Lower leg skin (tissue), 4 donors: ENCODE measurements around the gene EPHA6. TPM values are rescaled to one million over a fixed set of nuclear protein-coding genes. Genes with fewer than 3 reads are reported as not detected.

Experiments used
- DNase-seq, 2 donors: peaks; one replicate each; pipeline ENCODE4 v3.0.0-alpha.2; 2019; ENCODE audit warnings: low spot score in 2 of 2
- H3K4me3 ChIP-seq: fragments of 200-600 bp; sonication (generic); 2 replicates; pipeline ENCODE4 v1.5.1; 2017; ENCODE audit warnings: mild to moderate bottlenecking, low read depth; ENCODE audit not compliant: poor library complexity, severe bottlenecking
- POLR2A ChIP-seq, 2 donors: fragments of 450-650 bp; IDR thresholded peaks; one replicate each; pipeline ENCODE4 v1.6.1; 2016 to 2017; ENCODE audit warnings: antibody characterized with exemption in 2 of 2, mild to moderate bottlenecking in 1 of 2, moderate library complexity in 1 of 2
- WGBS, 2 donors: methylation state at CpG; one replicate each; pipeline ENCODE4 v1.1.5; 2018; 5-methylcytosine and 5-hydroxymethylcytosine counted together
- intact Hi-C: fragments of 100-400 bp; cut with DNase I; formaldehyde crosslinking; loops from one replicate; pipeline ENCODE4 v1.15.0; 2023; ENCODE audit warnings: low total_unique reads
- total RNA-seq, 4 donors: library from RNA; depleted of rRNA; stranded (reverse); fragments of >200 nt; gene quantifications; one replicate each; pipeline ENCODE4 v1.1.0, GENCODE V29; 2016
- TF ChIP-seq, protein P1 (sequence below), 3 donors: fragments of 450-650 bp; IDR thresholded peaks; one replicate each; pipeline ENCODE4 v1.5.1; 2016; ENCODE audit warnings: antibody characterized with exemption in 3 of 3, mild to moderate bottlenecking in 3 of 3, moderate library complexity in 2 of 3

The EPHA6 gene
- total RNA-seq, 4 donors from 2014 or later = 0.23 TPM; not detected in 3

DNA sequence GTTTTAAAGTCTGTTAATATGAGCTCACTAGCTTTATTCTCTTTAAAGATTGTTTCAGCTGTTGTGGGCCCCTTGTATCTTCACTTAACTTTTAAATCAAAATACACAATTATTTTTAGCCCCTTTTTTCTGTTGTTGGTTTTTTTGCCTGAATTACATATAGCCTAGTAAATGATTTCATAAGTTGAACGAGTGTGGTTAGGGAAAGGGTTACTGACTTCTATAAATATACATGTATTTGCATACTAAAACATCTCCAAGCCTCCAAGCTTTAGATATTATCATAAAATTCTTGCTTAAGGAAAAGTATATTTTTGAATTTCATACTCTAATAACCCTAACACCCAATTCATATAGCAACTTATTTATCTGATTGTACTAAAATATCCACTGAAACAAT is 877.0 kb downstream of the EPHA6 start:
- no peak overlapping the region for H3K4me3 ChIP-seq
- TF ChIP-seq POLR2A (IDR thresholded peaks at IDR 0.05) = no peak
- TF ChIP-seq, protein P1, sequence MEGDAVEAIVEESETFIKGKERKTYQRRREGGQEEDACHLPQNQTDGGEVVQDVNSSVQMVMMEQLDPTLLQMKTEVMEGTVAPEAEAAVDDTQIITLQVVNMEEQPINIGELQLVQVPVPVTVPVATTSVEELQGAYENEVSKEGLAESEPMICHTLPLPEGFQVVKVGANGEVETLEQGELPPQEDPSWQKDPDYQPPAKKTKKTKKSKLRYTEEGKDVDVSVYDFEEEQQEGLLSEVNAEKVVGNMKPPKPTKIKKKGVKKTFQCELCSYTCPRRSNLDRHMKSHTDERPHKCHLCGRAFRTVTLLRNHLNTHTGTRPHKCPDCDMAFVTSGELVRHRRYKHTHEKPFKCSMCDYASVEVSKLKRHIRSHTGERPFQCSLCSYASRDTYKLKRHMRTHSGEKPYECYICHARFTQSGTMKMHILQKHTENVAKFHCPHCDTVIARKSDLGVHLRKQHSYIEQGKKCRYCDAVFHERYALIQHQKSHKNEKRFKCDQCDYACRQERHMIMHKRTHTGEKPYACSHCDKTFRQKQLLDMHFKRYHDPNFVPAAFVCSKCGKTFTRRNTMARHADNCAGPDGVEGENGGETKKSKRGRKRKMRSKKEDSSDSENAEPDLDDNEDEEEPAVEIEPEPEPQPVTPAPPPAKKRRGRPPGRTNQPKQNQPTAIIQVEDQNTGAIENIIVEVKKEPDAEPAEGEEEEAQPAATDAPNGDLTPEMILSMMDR (IDR thresholded peaks at IDR 0.05) = no peak
- DNase-seq = no peak
- 64 to 69% methylated on average over 1 of the region's 1 CpG for WGBS, 2 donors
- intact Hi-C loops = no loop called here

DNA sequence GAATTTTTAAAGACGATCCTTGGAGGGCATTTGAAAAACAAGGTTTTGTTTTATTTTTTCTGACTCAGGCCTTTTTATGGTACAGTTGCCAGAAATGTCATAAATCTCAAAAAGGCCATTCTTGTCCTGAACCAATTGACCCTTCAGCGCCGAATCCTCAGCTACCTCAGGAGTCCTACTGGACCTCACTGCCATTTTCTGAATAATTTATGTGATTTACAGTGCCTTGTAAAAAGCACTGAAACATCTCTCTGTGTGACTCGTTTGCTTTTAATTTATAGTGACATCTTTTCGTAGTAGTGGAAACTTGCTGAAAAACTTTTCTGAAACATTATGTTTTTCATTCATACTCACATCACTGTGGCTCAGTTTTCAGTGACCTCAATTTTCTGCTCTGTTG is 878.0 kb downstream of the EPHA6 start:
- no peak overlapping the region for H3K4me3 ChIP-seq
- 58 to 64% methylated on average over 5 of the region's 5 CpGs for WGBS, 2 donors
- no peak for DNase-seq
- intact Hi-C loops = no loop called here
- no peak for TF ChIP-seq POLR2A (IDR thresholded peaks at IDR 0.05)
- TF ChIP-seq, protein P1 (IDR thresholded peaks at IDR 0.05) = no peak

DNA sequence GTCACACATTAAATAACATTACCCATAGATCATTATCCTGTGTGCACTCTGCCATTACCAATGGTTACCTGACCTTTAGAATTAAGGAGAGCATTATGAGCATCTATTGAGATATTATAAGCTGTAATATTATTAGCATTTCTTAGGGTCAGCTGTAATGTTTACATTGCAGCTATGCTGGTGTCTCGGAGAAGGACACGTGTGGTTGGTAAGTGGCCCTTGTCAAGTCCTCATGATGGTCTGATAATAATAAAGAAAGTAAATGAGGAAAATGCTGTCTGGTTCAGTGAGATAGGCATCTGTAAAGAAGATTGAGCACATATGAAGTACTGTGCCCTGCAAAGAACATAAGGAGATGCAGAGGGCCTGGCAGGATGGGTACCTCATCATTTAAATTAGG is 878.4 kb downstream of the EPHA6 start:
- intact Hi-C loops = no loop called here
- no peak for TF ChIP-seq POLR2A (IDR thresholded peaks at IDR 0.05)
- no peak for DNase-seq
- 90 to 93% methylated on average over 2 of the region's 2 CpGs for WGBS, 2 donors
- no peak overlapping the region for H3K4me3 ChIP-seq

DNA sequence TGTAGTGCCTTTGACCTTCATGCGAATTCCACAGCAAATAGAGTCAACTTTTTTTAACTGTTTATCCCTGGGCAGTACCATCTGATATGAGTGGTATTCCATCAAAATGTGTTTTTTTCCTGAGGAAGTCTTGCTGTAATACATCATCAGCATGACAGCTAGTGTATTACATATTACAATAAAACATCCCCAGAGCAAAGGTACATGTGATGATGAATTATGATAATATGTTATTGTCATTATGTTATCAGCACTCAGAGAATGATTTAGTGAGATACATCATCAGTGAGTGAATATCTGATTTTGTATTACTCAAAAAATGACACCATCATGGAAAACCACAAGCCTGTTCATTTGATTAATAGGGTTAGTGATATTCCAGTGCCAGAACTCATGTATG is 880.5 kb downstream of the EPHA6 start:
- 88 to 89% methylated on average over 1 of the region's 1 CpG for WGBS, 2 donors
- TF ChIP-seq POLR2A (IDR thresholded peaks at IDR 0.05) = no peak
- TF ChIP-seq, protein P1 (IDR thresholded peaks at IDR 0.05) = no peak
- intact Hi-C loops = no loop called here
- no peak for DNase-seq
- H3K4me3 ChIP-seq = no peak overlapping the region

DNA sequence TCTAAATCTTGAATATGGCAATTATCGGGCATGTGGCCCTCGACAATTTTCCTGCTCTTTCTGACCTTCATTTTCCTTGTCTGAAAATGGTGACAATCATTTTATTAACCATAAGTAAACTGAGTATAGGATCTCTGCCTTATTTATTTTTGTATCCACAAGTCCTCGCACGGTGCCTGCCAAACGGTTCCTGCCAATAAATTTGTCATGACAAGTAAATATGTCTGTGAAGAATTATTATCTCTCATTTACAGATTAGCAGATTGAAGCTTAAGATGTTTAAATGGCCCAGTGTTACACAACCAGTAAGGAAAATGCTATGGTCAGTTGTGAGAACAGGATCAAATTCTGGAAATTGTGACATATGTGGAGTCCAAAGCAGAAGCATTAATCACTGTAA is 884.3 kb downstream of the EPHA6 start:
- intact Hi-C loops = no loop called here
- no peak overlapping the region for H3K4me3 ChIP-seq
- TF ChIP-seq POLR2A (IDR thresholded peaks at IDR 0.05) = no peak
- TF ChIP-seq, protein P1 (IDR thresholded peaks at IDR 0.05) = no peak
- DNase-seq = no peak
- 25 to 29% methylated on average over 5 of the region's 5 CpGs for WGBS, 2 donors

DNA sequence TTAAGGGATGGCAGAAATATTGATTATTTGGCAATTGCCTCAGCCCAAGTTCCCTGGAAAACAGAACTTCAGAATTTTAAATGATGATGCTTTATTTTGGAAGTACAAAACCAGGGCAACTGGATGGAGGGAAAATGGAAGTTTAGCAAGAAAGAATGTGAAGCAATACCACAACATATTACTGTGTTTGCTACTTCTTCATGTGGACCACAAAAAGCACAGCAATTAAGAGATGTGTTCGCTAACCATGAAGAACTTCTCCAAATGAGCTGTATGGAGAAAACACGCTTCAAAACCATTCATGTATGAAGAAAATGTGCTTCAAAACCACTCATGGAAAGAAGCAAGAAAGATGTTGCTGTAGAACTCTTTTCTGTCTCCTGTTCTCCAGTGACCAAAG is 885.5 kb downstream of the EPHA6 start:
- DNase-seq = no peak
- TF ChIP-seq, protein P1 (IDR thresholded peaks at IDR 0.05) = no peak
- no peak for TF ChIP-seq POLR2A (IDR thresholded peaks at IDR 0.05)
- intact Hi-C loops = no loop called here
- 92 to 94% methylated on average over 2 of the region's 2 CpGs for WGBS, 2 donors
- H3K4me3 ChIP-seq = no peak overlapping the region
